NCI-H82 treated with DMSO at 0.1 percent for 48 hours (cell line): ENCODE data around the gene CASP6.

Experiments
- DNase-seq: peaks from one replicate; lab custom pipeline; 2025; ENCODE audit not compliant: unreplicated experiment; lab: John Stamatoyannopoulos, UW

The CASP6 gene

DNA sequence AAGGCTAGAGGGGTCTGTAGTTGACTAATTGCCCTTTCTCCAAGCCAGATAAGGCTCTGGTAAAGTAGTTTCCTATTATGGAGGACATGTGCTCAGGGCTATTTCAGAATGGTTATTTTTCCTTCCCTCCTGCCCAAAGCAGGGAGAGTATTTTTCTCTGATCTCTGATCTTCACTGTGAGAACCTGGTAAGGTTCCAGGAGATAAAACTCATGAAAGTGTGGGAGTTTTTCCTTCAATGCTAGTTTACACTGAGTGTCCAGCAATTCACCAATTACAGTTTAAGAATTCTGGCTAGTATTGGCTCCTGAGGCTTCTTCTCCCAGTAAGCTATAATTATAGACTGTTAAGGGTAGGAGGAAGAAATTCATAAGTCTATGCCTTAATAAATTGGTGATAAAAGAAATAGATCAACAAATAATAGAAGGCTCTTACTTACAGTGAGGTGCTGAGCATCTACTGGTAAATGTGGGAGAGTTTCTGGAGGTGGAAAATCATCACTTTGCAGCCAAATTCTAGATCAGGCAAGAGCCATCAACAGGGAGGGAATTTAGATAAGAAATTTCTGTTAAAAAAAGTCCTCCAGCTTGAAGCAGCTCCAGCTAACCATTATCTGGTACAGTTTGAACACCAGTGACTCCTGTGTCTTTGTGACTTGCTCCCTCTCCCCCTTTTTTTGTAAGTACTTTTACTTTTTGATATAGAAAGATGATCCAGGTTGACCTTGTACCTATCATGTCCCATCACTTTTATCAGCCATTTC is 30.9 kb downstream of the CASP6 start:
- DNase-seq: no peak

DNA sequence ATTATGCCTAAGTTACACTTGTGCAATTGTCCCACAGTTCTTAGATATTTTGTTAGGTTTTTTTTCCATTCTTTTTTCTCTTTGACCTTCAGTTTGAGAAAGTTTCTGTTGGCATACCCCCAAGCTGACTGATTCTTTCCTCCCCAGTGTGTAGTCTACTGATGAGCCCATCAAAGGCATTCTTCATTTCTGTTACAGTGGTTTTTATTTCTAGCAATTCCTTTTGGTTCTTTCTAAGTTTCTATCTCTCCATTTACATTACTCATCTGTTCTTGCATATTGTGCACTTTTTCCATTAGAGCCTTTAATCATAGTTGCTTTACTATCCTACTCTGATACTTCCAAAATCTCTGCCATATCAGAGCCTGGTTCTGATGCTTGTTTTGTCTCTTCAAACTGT is 31.9 kb downstream of the CASP6 start:
- DNase-seq: no peak

DNA sequence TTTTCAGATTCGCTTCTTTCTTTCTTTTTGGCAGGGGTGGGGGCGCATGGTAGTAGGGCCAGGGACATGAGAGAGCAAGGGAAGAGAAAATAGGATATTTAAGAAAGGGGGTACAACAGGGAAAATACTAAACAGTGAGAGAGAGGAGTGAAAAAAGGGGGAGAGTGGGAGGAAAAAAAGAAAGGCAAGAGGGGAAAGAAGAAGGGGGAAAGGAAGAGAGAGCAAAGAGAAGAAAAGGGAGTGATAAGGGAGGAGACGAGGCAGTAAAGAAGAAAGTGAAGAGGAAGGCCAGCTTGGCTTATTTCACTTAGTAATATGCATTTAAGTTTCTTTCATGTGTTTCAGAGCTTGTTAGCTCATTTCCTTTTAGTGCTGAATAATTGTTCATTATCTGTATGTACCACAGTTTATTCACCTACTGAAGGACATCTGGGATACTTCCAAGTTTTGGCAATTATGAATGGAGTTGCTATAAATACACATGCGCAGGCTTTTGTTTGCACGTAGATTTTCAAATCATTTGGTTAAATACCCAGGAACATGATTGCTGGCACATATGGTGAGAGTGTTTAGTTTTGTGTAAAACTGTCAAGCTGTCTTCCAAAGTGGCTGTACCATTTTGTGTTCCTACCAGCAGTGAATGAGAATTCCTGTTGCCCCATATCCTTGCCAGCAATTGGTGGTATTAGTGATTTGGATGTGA is 37.3 kb downstream of the CASP6 start:
- no peak for DNase-seq

DNA sequence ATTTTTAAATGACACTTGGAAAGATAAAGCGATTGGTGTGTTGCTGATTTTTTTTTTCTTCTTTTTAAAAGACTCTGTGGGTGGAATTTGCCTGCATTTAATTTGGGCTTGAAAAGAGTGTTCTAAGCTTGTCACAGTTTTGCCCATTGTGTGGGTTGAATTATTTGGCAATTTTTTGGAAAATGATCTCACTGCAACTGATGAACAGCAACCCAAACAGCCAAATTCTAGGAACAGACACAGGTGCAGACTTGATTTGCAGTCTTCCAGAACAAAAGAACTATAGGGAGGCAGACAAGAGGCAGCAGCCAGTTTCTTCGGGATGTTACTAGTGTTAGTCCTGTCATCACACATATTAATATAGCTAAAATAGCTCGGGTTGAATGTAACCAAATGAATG is 40.5 kb downstream of the CASP6 start:
- no peak for DNase-seq

DNA sequence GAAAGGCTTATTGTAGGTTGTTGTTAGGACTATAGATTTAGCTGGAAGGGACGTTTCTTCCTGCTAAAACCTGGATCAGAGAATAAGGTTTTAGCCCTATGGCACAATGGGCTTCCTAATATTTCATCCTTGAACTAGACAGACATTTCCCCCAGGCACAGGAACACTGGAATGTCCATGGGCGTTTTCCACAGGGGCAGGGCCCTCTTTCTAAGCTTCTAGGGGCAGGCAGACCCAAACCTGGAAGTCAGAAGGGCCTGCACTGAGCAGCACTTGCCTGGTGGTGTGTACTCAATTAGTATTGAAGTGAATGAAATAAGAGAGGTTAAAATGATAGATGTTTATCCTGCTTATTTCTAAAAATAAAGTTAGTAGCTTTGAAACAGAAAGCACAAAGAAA is 41.1 kb downstream of the CASP6 start:
- DNase-seq: no peak

DNA sequence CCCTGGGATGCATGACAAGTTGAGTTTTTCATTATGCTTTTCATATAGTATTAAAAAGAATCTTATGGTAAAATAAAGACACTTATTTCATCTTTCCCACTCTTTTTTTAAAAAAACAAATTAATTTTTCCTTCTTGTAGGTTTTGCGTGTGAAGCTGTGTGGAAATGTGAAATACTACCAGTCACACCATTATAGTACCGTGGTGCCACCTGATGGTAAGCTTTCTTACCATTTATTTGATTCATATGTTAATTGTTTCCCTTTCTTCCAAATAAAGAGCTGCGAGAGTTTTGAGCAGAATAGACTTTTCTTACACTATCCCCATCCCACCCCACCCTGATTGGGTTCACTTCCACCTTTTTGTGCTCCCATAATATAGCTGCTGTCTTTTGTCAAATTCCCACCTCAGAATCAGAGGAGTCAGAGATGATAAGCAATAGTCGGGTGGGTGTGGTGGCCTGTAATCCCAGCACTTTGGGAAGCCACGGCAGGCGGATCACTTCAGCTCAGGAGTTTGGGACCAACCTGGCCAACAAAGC is 44.3 kb downstream of the CASP6 start:
- DNase-seq: no peak

DNA sequence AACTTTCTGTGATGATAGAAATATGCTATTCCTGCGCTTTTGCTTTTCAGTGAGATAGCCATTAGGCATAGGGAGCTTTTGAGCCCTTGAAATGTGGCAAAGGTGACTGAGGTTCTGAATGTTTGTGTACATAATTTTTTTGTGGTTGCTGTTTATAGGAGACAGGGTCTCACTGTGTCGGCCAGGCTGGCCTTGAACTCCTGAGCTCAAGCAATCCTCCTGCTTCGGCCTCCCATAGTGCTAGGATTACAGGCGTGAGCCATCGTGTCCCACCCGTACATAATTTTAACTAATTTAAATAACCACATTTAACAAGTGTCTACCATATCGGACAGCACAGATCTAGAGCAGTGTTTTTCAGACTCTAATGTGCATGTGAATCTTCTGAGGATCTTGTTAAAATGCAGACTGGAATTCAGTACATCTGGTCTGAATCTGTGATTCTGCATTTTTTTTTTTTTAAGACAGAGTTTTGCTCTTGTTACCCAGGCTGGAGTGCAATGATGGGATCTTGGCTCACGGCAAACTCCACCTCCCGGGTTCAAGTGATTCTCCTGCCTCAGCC is 45.3 kb downstream of the CASP6 start:
- no peak for DNase-seq

DNA sequence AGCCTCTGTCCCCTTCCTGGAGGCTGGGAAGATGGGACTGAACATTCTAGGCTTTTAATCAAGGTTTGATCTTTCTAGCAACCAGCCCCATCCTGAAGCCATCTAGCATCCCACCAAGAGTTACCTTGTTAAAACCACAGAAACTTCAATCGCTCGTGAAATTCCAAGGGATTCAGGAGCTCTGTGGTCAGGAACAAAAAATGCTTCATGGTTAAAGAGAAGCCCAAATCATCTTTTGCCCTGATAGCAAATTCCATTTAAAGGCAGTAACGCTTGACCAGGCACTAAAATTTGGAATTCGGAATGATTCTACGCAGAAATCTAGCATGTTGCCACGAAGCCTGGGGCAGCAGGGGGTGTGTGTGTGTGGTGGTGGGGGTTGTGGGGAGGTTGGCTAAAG is 47.8 kb downstream of the CASP6 start:
- no peak for DNase-seq

DNA sequence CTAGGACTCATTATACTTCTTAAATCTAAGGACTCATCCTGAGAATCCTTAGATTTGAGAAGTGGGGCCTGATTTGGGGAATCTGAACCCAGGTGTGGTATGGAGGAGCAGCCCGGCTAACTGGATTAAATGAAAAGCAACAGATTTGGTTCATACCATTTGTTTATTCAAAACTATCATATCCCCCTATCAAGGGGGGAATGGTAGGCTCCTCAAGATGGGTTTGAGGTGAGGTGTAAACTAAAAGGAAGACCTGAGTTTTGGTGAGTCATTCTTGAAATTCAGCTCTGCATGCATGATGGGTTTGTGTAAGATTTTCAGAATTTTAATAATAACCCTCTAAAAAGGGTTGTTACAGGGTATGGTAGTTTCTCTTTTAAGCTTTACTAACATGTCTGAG is 53.4 kb downstream of the CASP6 start:
- DNase-seq: no peak

DNA sequence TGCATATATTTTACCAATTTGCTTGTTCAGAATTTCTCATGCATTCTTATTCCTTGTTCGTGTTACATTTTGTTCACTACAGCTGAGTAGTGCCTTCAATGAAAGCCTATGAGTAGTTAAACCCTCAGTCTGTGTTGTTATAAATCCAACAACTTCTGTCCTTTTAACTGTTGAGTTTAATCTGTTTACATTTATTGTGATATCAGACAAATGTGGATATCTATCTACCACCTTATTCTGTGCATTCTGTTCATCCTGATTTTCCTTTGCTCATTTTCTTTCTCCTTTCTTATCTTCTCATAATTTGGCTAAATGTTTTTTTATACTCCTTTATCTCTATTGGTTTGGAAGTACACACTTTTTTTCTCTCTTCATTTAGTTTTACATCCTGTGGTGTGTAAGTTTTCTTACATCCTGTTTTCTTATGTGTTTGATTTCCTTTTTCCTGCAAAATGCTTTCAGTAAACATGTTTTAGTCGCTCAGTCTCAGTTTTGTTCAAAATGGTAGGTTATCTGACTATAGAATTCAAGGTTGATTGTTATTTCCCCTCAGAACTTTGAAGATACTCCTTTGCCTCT is 54.2 kb downstream of the CASP6 start:
- DNase-seq: no peak

DNA sequence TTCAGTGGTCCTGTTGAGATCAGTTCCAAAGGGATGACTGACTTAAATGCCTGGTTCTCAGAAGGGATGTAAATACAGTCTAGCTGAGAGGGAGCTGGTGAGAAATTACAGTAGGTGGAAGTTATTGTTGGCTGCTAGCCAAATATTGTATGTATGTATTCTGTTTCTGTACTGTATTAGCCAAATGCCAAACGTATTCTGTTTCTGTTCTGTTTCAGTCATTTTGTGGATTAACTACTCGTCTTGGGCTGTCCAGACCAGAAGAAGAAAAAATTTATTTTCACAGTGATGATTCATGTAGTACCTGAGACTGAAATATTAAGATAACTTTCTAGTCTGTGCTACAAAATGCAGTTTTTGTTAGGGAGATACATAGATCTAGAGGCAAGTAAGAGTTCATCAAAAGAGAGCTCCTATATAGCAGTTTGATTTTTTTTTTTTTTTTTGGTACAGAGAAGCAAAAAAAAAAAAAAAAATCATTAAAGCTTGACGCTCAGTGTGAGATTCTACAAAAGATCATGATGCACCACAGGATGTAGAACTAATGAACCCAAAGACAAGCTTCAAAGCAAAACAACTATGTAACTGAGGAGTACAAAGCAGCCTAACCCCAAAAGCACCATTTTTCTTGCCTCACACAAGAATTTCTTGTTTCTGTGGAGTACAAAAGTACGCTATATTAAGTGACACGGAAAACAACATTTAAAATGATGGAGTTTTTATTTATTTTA is 54.8 kb downstream of the CASP6 start:
- DNase-seq: no peak

DNA sequence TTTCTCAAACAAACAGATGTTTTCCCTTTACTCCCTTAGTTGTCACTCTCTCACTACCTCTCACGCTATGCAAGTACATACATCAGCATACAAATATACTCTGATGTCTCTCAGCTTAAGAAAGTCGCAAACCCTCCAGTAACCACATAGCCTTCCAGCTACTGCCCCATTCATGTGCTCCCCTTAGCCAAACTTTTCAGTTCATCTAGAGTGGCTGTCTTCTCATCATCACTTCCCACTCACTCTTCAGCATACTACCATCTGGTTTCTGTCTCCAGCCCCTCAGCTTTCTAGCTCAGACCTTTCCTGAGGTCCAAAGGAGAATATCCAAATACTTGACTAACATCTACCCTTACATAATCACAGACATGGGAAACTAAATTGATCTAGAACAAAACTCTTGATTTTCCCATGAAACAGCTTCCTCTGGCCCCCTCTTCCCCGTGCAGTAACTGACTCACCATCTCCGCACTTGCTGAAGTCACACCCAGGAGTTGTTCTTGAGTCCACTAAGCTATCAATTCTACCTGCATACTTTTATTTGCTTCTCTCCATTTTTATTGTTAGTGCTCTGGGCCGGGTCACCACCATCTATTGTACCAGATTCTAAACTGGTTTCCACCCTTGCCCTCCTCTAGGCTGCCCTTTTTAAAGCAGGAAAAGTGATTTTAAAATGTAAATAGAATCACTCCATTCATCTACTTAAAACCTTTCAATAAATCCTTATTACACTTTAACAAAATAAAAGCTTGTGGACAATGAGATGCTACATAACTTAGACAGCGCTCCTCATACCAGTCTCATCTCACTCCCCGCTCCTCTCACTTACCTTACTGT is 57.2 kb downstream of the CASP6 start:
- DNase-seq: no peak

DNA sequence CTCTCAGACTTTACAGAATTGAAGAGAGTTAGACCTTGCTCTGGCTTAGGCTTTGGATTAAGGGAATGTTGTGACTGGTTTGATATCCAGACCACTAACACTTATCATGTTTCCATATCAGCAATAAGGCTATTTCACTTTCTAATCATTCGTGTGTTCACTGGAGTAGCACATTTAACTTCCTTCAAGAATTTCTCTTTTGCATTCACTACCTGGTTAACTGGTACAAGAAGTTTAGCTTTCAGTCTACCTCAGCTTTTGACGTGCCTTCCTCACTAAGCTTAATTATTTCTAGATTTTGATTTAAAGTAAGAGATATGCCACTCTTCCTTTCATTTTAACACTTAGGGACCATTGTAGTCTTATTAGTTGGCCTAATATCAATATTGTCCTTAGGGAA is 62.6 kb downstream of the CASP6 start:
- no peak for DNase-seq
